Measurements from ENCODE around the gene KRT72. TPM values are rescaled to one million over a fixed set of nuclear protein-coding genes. Genes with fewer than 3 reads are reported as not detected.

KRT72 gene
- total RNA-seq, 2 experiments from 2014 or later = 0.16 to 0.32 TPM

- Mint-ChIP-seq H3K9me3 (no peaks in the 10 kb centered on the region), H3K4me3 (no peak overlapping the region), H3K4me1 (ENCODE audit: low read depth) (peaks cover 7% of the 10 kb centered on the region), H3K27me3 (no peaks in the 10 kb centered on the region), H3K36me3 (ENCODE audit: low read depth) (no peaks in the 10 kb centered on the region), H3K27ac (no peak overlapping the region)
- intact Hi-C loops (cut with micrococcal nuclease) = no loop called here
- ATAC-seq = no peak
- CTCF ChIA-PET = interaction anchor here (1.5 to 17.8 kb wide), 2 partner anchors 298 to 306 kb away, joined by 4 to 325 read pairs; no protein-coding TSS in a partner anchor
- no peak for TF ChIP-seq CTCF (IDR thresholded peaks at IDR 0.05)
- no peak for DNase-seq
- POLR2A ChIA-PET = no interaction called here
Measured at GRCh38 chr12:52578469-52578868, 22.8 kb downstream of the KRT72 start.

GRCh38 chr12:52577316-52577715, 23.9 kb downstream of the KRT72 start:
- H3K27ac Mint-ChIP-seq = no peak overlapping the region
- CTCF ChIA-PET = interaction anchor here (0.7 to 17.8 kb wide), 2 partner anchors 8 to 300 kb away, joined by 3 to 325 read pairs; no protein-coding TSS in a partner anchor
- H3K9me3 Mint-ChIP-seq = no peaks in the 10 kb centered on the region
- no peaks in the 10 kb centered on the region for H3K36me3 Mint-ChIP-seq (ENCODE audit: low read depth)
- POLR2A ChIA-PET = interaction anchor here (1.4 kb wide), 1 partner anchor 283 kb away, joined by 3 read pairs; no protein-coding TSS in a partner anchor
- no peak for TF ChIP-seq CTCF (IDR thresholded peaks at IDR 0.05)
- DNase-seq (no peak), ATAC-seq (no peak)
- H3K27me3 Mint-ChIP-seq = peaks cover 6% of the 10 kb centered on the region
- H3K4me3 Mint-ChIP-seq = no peak overlapping the region
- H3K4me1 Mint-ChIP-seq (ENCODE audit: low read depth) = peaks cover 4% of the 10 kb centered on the region
- intact Hi-C loops (cut with micrococcal nuclease) = no loop called here

- H3K27ac Mint-ChIP-seq = no peak overlapping the region
- DNase-seq (no peak), ATAC-seq (no peak)
- H3K27me3 Mint-ChIP-seq = peaks cover 6% of the 10 kb centered on the region
- intact Hi-C loops (cut with micrococcal nuclease) = no loop called here
- H3K36me3 Mint-ChIP-seq (ENCODE audit: low read depth) = no peaks in the 10 kb centered on the region
- TF ChIP-seq CTCF (IDR thresholded peaks at IDR 0.05) = no peak
- H3K4me3 Mint-ChIP-seq = no peak overlapping the region
- POLR2A ChIA-PET = interaction anchor here (1.4 kb wide), 1 partner anchor 284 kb away, joined by 3 read pairs; no protein-coding TSS in a partner anchor
- H3K9me3 Mint-ChIP-seq = no peaks in the 10 kb centered on the region
- CTCF ChIA-PET = interaction anchor here (17.8 kb wide), 1 partner anchor 301 kb away, joined by 325 read pairs; no protein-coding TSS in a partner anchor
- H3K4me1 Mint-ChIP-seq (ENCODE audit: low read depth) = peaks cover 4% of the 10 kb centered on the region
Measured at GRCh38 chr12:52575948-52576347, 25.3 kb downstream of the KRT72 start.

GRCh38 chr12:52575256-52575655, 26.0 kb downstream of the KRT72 start:
- ChIA-PET CTCF (interaction anchor here (1.2 to 17.8 kb wide), 2 partner anchors 11 to 302 kb away, joined by 4 to 325 read pairs; no protein-coding TSS in a partner anchor), POLR2A (no interaction called here)
- ATAC-seq (no peak), DNase-seq (no peak)
- H3K27ac Mint-ChIP-seq = no peak overlapping the region
- H3K27me3 Mint-ChIP-seq = peaks cover 6% of the 10 kb centered on the region
- no peaks in the 10 kb centered on the region for H3K36me3 Mint-ChIP-seq (ENCODE audit: low read depth)
- H3K9me3 Mint-ChIP-seq = no peaks in the 10 kb centered on the region
- H3K4me1 Mint-ChIP-seq (ENCODE audit: low read depth) = peaks cover 2% of the 10 kb centered on the region
- intact Hi-C loops (cut with micrococcal nuclease) = no loop called here
- TF ChIP-seq CTCF (IDR thresholded peaks at IDR 0.05) = no peak
- no peak overlapping the region for H3K4me3 Mint-ChIP-seq

- no peak for DNase-seq
- Mint-ChIP-seq H3K4me3 (no peak within 1 kb of the TSS), H3K27ac (no peak within 1 kb of the TSS), H3K27me3 (peaks cover 8% of the 10 kb centered on the region), H3K4me1 (ENCODE audit: low read depth) (no peaks in the 10 kb centered on the region), H3K9me3 (no peaks in the 10 kb centered on the region), H3K36me3 (ENCODE audit: low read depth) (no peaks in the 10 kb centered on the region)
- no peak for TF ChIP-seq CTCF (IDR thresholded peaks at IDR 0.05)
- intact Hi-C loops (cut with micrococcal nuclease) = no loop called here
- no peak for ATAC-seq
- POLR2A ChIA-PET = interaction anchor here (1.1 kb wide), 1 partner anchor 49 kb away, joined by 3 read pairs; no protein-coding TSS in a partner anchor
- CTCF ChIA-PET = interaction anchor here (1.2 to 17.8 kb wide), 3 partner anchors 8 to 303 kb away, joined by 4 to 325 read pairs (median 7); no protein-coding TSS in a partner anchor
Measured at GRCh38 chr12:52573743-52574142, 27.5 kb downstream of the KRT72 start, which contains the start of gene KRT74. Gene KRT74 (minus strand): TSS chr12:52573843. CDS start chr12:52573777, 66 bp downstream.

Measured in activated CD8-positive, alpha-beta T cell treated with anti-CD3 and anti-CD28 coated beads for 36 hours (primary cell).